ENCODE data around the gene PALLD. TPM values are rescaled to one million over a fixed set of nuclear protein-coding genes. Genes with fewer than 3 reads are reported as not detected.

PALLD gene
- total RNA-seq, 1 donor from 2014 or later = 250 TPM

DNA sequence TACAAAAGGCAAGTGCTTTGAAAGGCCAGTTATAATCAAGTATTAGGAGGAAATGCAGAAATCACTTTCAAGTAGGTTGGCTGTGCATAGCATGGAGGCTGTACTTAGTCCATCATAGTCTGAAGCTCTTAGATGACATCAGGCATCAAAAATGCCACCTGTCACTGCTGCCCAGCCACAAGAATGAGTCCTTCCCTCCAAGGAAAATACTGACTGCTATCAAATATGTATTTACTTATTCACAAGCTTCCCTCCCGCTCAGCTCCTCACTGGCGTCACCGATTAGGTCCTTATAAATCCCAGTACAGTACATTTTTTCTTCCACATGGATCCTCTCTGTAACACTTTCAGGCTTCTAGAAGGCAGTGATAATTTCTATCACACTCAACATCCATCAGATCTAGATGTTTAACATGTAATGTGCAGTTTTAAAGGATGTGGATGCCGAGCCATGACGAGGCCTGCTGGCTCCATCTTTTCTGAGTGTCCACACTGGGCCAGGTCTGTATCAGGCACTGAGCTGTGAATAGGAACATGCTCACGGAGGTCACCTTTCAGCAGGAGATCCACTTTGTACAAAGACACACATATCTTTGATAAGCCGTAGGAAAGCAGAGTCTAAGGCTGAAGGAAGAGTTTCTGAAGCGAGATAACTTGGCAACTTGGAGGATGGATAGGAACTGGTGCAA lies 121.9 kb downstream of the PALLD start:
- peak; percentile 96 for DNase-seq (ENCODE audit: low read depth)

DNA sequence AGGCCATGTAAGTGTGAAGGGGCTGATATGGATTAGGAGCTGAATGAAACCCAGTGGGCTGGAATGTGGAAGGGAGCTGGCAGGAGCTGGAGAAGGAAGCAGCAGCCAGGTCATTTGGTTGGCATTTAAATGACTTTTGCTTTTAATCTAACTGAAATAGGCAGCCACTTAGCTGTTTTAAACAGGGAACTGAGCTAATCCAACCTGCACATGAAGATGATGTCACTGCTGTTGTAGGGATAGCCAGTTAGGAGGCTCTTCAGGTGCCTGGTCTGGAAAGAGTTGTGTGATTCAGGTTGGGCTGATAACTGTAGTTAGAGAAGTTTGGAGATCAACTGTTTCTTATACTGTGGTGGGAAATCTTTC lies 122.4 kb downstream of the PALLD start:
- peak; percentile 75 for DNase-seq (ENCODE audit: low read depth)

DNA sequence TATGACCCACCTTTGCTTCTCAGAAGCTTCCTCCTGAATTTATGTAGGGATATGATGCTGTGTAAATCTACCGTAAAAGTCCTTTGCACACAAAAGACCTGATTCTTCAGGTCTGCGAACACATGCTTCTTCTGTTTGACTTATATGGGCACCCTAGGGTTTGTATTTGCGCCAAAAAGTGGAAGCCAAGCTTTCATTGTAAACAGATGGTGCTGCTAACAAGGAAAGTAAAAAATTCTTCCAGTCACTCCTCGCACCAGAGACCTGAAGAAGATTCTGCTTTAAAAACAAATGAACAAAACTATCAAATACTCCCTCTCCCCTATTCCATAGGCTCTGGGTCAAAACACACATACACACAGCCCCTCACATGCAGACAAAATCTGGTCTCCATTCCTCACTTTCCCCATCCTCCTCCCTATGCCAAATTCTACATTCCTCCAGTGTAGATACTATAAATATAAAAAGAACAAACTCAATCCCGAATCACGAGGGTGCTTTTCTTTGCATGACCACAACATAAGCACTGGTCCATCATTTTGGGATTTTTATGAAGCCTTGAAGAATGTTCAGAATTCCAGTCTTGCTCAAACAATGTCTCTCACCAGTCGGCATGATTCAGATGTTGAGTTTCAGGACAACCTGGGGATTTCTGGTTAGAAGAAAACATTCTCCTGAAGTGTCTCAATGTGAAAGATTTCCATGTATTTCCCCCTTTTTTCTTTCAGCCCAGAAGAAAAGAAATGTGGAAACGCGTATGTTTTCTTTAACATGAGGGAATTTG lies 125.1 kb downstream of the PALLD start:
- DNase-seq (ENCODE audit: low read depth) = peak; percentile 81

DNA sequence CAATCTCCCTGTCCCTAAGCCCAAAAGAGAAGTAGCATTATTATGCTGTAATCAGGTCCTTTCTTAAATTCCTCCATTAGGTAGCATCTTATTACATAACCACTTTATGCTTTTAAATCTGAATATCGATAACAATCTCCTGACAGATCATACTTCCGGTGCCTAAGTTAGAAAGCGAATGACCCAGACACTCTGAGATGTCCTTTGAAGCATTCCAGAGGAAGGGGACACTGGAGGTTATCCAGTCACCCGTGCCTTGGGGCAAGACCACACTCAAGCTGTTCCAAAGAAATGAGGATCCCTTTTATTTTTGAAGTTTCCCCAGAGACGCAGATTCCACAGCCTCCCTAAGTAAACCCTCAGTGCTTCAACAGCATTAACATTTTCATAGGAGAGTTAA lies 125.7 kb downstream of the PALLD start:
- peak; percentile 56 for DNase-seq (ENCODE audit: low read depth)

DNA sequence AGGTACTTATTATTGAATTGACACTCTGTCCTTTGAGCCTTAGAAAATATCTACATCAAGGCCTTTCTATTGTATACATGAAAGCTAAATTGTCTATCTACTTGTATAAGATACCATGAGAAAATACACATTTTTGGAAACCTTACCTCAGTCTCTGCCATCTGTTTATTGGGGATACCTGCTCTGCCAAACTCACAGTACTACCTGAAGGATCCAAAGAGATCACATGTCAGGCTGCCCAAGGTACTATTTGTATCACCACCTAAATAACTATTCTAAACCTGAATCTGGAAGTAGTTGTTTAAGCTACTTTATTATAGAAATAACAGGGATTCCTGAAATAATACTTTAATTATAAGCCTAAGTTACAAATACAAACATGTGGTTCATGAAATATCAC lies 126.2 kb downstream of the PALLD start:
- no peak for DNase-seq (ENCODE audit: low read depth)

DNA sequence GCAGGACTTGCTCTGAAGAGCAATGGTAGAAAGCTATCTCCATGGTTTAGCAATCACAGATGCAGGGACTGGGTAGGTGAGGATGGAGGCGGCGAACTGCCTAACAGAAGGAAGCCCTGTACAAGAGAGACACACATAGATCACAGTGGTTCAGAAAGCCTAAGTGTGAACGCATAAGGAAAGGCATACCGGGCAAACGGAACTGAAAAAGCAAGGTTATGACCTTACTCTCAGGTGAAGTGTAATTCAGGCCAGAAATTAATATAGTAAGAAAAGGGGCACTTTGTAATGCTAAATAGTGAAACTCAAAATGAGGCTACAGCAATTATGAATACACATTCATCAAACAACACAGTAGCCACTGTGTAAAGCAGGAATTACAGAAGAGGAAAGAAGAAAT lies 126.6 kb downstream of the PALLD start:
- DNase-seq (ENCODE audit: low read depth) = no peak

DNA sequence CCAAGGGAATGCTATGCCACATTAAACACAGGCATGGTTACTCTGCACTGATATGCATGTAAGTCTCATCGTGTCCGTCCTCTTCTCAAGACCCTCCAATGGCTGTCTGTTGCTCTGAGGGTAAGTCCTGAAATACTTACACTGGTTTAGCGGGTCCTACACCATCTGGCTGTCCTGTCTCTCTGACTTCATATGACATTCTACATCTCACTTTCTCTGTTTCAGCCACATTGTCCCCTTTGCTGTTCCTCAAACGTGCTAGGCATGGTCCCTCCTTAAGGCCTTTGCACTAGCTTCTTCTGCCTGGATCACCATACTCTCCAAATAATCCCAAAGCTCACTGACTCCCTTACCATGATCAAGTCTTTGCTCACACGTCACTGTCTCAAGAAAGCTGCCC lies 131.4 kb downstream of the PALLD start:
- no peak for DNase-seq (ENCODE audit: low read depth)

DNA sequence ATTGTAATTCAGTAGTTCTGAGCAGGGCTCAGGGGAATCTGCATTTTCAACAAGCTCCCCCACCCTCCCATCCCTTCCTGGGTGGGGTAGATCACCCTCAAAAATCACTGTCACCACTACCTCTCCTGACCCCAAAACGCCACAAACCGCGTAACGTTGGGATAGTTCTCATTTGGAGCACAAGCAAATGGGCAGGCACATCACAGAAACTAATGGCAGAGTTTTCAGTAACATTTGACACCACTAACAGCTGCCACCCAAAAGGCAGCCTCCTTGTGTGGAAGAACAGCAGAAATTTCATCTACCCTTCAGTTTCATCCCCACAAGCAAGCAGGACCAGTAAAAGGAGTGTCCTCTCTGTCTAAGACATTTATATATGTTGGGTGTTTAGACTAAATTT lies 132.7 kb downstream of the PALLD start:
- DNase-seq (ENCODE audit: low read depth) = peak; percentile 92

DNA sequence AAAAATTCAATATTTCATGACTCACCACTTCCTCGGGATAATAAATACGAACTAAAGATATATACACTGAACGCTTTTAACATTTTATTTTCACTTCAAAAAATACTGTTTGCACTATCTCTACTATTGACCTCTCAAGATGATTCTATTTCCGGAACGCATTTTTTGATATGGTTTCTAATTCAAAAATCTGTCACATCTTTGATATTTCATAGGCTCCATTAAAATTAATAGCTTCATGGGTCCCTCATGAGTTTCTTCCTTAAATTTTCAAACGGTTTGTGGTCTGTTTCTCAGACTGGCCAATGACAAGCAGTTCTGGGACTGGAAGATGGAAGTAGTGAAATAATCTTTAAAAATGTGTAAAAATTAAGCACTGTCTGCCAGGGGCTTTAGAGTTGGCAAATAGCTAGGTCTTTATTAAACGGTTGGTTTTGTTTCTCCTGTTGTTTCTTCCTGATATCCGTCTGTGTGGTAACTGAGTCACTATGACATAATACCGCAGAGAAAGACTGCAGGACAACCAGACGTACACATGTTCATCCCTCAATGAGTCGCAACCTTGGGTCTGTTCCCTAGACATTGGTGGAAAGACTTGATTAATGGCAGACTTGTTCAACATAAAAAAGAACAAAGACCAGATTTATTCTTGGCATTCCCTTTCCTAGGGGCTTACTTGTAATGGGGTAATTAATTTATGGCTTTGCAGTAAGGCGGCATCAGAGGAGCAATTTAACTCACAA lies 133.8 kb downstream of the PALLD start:
- DNase-seq (ENCODE audit: low read depth) = peak; percentile 82

DNA sequence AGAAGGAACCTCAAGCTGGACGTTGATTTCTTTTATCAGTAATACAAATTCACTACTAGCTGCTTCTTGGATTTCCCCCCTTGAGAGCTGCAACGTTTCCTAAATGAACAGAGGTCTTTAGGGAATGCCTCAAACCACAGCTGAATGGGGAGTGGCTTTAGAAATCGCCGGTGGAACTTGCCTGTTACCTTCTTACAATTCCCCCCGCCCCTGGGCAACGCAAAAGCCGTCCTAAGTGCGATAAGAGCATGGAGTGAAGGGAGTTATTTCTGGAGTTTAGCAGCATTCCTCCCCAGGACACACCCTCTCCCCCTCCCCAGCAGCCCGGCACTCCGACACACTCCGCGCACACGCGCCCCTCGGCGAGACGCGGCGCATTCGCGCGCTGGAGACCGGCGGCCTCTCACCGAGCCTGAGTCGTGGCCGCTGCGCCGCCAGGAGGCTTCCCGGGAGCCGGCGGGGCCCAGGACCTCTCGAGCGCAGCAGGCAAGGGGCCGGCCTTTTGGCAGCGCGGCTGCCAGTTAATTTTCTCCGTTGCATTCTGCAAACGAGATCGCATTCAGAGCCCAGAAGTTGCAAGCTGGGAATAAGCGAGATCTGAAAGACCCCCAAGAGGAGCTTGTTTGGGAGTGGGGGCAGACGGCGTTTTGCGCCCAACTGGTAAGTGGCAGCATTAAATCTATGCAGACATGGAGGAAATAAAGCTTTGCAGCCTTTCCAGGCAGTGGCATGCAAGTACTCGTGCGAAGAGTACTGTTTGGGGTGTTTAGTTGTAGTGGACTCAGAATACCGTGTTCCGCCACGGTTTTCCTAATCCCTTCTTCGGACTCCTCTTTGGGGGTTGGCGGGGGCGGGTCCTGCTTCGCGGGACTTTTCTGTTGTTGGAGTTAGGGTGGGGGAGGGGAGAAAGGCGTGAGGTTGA lies 134.7 kb downstream of the PALLD start:
- peak; percentile 86 for DNase-seq (ENCODE audit: low read depth)

DNA sequence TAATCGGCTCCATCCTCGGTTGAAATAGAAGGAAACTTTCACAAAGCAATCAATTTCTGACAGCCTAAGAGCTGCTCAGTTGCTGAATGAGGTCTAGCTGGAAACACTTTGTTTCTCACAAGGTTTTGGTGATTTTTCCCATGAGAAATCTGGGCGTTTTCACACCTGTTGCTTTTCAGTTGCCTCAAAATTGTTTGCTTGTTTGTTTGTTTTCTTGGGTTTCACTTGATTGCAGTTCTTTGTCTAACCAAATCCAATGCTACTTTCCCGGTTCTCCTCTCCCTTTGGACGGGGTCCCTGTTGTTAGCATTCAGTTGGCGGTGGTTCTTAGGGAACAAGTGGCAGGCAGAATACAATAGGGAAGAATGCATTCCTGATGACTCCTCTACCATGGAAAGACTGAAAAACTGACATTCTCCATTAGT lies 135.5 kb downstream of the PALLD start:
- DNase-seq (ENCODE audit: low read depth) = peak; percentile 57

DNA sequence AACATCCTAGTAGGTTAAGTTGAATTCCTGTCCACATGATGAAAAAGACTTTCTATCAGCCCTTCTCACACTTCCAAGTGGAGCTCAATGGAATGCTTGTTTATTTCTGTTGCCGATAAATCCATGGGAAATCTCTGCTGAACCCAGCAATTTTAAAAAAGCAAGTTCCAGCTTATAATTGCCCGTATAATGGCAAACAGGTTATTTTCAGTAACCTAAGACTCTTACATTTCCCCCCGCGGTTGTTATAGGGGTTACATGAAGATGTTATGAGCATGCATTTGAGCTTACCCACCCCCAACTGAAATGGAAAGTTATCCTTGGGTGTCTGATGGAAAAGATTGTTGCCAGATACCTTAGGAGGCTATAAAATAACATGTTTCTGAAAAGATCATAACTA lies 136.2 kb downstream of the PALLD start:
- DNase-seq (ENCODE audit: low read depth) = peak; percentile 61

DNA sequence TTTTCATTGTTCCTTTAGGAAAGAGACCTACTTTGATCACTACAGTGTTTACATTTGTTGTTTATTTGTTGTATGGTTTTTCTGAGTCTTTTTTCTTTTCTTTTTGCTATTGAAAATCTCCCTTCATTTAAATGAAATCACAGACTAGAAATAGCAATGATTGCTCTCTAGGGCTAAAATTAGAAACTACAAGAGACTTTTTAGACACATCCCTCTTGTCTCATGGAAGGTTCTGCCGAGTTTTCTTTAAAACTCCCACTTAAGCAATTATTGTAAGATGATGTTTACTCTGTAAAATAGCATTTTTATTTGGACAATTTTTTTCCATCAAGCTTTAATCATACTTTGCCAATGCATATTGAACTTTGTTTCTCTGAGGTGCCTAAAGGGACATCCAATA lies 136.6 kb downstream of the PALLD start:
- DNase-seq (ENCODE audit: low read depth) = peak; percentile 68

DNA sequence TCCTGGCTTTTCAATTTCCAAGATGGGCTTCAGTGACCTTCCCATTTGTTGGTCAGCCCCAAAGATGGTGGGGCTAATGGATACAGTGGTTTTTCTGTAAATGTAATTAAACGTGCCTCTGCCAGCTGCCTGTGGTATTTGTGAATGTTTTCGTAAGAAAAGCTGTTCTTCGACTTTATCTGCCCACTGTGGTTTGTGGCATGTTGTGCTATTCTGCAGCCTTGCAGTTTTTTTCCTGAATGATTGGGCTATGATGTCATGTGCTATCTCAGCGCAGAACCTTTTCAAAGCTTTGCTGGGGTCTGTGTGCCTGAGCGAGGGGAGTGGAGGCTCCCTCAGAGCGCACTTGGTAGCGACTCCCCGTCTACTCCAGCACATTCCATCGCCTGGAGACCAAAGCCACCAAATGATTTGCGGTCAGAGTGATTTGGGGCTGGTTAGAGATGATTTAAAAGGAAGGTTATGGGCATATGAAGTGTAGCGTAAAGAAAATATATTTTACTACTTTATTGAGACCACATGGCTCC lies 137.5 kb downstream of the PALLD start:
- DNase-seq (ENCODE audit: low read depth) = peak; percentile 96

DNA sequence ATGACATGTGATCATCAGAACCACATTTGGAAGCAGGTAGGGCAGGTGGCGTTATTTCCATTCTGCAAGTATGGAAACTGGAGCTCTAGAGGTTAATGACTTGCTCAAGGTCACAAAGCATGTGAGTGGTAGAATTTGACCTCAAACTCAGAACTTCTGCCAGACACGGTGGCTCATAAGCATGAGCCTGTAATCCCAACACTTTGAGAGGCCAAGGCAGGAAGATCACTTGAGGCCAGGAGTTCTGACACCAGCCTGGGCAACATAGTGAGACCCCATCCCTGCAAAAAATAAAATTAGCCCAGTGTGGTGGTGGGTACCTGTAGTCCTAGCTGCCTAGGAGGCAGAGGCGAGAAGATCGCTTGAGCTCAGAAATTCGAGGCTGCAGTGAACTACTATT lies 139.2 kb downstream of the PALLD start:
- no peak for DNase-seq (ENCODE audit: low read depth)

DNA sequence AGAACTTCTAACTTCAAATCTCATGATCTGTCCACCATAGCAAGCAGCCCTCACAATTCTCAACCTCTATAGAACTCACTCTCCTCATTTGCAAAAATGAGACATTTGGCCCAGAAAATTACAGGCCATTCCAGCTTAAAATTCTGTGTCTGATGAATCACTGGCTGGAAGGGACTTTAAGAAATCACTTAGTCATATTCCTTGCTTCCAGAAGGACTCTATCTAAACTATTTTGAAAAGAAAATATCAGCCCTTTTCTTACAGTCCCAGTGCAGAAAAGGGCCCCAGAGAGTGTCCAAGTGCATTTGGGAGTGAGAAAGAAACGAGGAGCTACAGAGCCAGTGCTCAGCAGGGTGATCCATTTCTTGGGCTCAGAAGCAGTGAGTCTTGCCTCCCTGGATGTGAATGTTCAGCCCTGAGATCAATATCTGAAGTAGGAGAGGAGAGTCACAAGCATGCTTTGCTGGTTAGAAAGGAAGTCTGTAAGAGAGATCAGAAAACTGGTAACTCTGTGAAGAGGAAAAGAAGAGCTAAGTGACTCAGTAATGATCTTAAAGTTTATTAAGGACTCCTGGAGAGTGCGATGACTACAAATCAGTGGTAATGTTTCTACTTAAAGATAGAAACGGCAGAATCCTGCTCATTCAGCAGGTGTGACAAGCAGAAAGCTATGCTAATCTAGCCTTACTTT lies 139.8 kb downstream of the PALLD start:
- peak; percentile 44 for DNase-seq (ENCODE audit: low read depth)

DNA sequence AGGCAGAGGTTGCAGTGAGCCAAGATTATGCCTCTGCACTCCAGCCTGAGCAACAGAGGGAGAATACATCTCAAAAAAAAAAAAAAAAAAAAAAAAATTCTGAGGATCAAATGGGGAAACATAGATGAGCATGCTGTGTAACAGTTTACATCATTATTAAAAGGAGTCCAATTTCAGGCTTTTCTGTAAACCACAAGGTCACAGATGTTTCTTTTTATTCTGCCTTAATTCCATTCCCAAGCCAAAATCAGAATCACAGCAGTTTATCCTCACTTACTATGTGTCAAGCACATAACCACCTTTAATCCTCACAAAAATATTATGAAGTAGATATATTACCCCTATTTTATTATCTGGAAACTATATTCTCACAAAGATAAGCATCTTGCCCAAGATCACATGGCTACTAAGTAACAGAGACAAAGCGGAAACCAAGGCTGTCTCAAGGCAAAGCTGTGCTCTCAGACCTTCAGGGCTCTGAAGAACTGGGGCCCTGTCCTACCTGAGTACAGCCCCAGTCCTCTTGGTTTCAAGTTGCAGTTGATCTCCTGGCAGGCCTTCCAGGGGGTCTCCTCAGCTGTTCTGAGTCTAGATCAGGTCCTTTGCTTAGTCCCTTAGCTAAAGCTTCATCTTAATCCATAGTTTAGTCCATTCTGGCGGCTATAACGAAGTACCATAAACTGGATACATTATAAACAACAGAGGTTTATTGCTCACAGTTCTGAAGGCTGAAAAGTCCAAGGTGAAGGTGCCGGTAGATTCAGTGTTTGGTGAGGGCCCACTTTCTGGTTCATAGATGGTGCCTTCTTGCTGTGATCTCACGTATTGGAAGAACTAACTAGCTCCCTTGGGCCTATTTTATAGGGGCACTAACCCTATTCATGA lies 141.3 kb downstream of the PALLD start:
- DNase-seq (ENCODE audit: low read depth) = no peak

DNA sequence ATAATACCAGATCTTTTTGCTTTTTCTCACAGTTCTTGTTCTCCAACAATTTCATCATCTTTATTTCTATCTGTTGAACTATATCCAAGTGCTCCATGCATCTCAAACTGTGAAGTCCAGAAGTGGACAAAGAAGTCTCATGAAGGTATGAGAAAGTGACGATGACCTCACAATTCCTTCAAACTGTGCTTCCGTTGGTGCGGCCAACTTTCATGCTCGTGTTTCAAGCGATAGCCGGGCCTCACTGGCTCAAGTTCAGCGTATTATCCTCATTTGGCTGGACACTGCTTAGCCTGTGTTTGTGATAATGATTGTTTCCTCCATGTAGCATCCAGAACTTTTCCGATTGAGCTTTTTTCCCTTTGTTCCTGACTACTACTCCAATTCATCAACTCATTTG lies 143.1 kb downstream of the PALLD start:
- no peak for DNase-seq (ENCODE audit: low read depth)

DNA sequence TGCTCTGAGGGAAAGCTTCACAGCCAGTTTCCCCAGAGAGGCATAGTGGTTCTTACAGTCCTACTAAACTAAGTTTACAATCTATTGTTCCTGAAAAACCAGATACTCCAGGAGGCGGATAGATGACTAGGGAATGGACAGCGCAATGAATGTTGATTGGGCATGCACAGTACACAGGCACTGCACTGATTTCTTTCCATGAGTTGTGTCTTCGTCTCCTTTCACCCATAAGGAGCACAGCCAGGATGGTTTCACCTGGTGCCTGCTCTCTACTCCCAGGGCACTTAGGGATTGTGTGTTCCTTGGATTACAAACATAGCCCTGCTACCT lies 144.9 kb downstream of the PALLD start:
- no peak for DNase-seq (ENCODE audit: low read depth)

Data from myocyte (in vitro differentiated cells).